HG02943 (cell line): ENCODE measurements around the gene RRAD.

Experiments
- ATAC-seq: cut with Tn5 transposase; IDR thresholded peaks from one replicate; pipeline ENCODE4 v1.9.1; 2021; ENCODE audit warnings: mild to moderate bottlenecking, low read depth, moderate library complexity; ENCODE audit not compliant: unreplicated experiment

Gene RRAD

GRCh38 chr16:66888647-66889615 is 36.4 kb downstream of the RRAD start:
- no peak for ATAC-seq

- no peak for ATAC-seq
Measured at GRCh38 chr16:66886914-66887313, 38.4 kb downstream of the RRAD start.

- ATAC-seq, result no peak
Measured at GRCh38 chr16:66886321-66886720, 39.0 kb downstream of the RRAD start.

- ATAC-seq, result no peak
Measured at GRCh38 chr16:66885491-66885890, 39.8 kb downstream of the RRAD start.

GRCh38 chr16:66882702-66883101 is 42.6 kb downstream of the RRAD start:
- no peak for ATAC-seq

- no peak for ATAC-seq
Measured at GRCh38 chr16:66881964-66882508, 43.3 kb downstream of the RRAD start.

GRCh38 chr16:66881560-66881959 is 43.8 kb downstream of the RRAD start:
- ATAC-seq, result no peak

GRCh38 chr16:66881014-66881417 is 44.3 kb downstream of the RRAD start:
- ATAC-seq, result peak; percentile 4

GRCh38 chr16:66880288-66881013 is 44.9 kb downstream of the RRAD start, which contains the start of gene PDP2:
Gene PDP2, plus strand, starts transcription at chr16:66880515. Its CDS starts 3,770 bp downstream, at chr16:66884285.
- peak; percentile 90 for ATAC-seq

GRCh38 chr16:66878067-66878466 is 47.3 kb downstream of the RRAD start:
- no peak for ATAC-seq

- ATAC-seq, result no peak
Measured at GRCh38 chr16:66874079-66874775, 51.1 kb downstream of the RRAD start.

GRCh38 chr16:66873685-66874055 is 51.7 kb downstream of the RRAD start:
- no peak for ATAC-seq

- peak; percentile 90 for ATAC-seq
Measured at GRCh38 chr16:66872943-66873684, 52.2 kb downstream of the RRAD start.

GRCh38 chr16:66872559-66872942 is 52.8 kb downstream of the RRAD start:
- ATAC-seq, result no peak

GRCh38 chr16:66871840-66872239 is 53.5 kb downstream of the RRAD start:
- no peak for ATAC-seq
